Cerebellar nuclear complex (tissue), 1 donor: ENCODE measurements around the gene SHB.
"Not testable (repeated sequence)": the region's sequence is repeated elsewhere in the genome, so short reads cannot be mapped to it uniquely, and the experiment has no call there.

Experiments
- DNase-seq, 2 experiments: peaks; one replicate each; lab custom pipeline; 2025; lab: John Stamatoyannopoulos, UW

SHB gene

GRCh38 chr9:37902796-37903646 is 166.0 kb downstream of the SHB start:
- no peak for DNase-seq

DNA sequence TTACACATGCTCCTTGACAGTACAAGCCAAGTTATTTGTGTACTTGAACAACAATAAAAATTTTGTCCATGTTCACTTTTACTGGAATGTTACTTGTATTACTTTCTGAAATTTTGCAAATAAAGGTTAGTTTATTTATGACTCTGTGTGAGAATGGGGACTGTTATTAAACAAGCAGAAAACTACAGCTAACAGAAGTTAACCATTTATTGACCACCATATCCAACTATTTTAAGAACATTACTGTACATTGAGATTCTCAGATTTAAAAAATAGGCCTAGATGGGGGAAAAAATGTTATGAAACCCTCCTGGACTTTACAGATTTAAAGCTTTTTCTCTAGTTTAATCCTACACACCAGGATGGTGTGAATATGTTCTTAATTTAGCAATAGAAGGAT is 166.9 kb downstream of the SHB start:
- DNase-seq: no peak

GRCh38 chr9:37899041-37899440 is 170.0 kb downstream of the SHB start:
- no peak for DNase-seq

- DNase-seq: no peak
Observed at GRCh38 chr9:37897665-37898064, 171.4 kb downstream of the SHB start.

- no peak for DNase-seq
Observed at GRCh38 chr9:37892063-37892462, 177.0 kb downstream of the SHB start.

DNA sequence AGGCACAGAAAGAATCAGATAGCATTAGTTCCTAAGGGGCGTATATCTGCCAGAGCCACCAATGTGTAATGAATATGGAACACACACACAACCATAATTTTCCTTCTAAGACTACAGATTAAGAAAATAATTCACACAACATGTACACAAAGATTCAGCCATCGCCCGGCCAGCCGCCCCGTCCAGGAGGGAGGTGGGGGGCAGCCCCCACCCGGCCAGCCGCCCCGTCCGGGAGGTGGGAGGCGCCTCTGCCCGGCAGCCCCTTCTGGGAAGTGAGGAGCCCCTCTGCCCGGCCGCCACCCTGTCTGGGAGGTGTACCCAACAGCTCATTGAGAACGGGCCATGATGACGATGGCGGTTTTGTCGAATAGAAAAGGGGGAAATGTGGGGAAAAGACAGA is 178.0 kb downstream of the SHB start:
- not testable (repeated sequence) for DNase-seq

GRCh38 chr9:37889536-37889935 is 179.5 kb downstream of the SHB start:
- DNase-seq: no peak

- not testable (repeated sequence) for DNase-seq
Observed at GRCh38 chr9:37887977-37888583, 180.9 kb downstream of the SHB start.

DNA sequence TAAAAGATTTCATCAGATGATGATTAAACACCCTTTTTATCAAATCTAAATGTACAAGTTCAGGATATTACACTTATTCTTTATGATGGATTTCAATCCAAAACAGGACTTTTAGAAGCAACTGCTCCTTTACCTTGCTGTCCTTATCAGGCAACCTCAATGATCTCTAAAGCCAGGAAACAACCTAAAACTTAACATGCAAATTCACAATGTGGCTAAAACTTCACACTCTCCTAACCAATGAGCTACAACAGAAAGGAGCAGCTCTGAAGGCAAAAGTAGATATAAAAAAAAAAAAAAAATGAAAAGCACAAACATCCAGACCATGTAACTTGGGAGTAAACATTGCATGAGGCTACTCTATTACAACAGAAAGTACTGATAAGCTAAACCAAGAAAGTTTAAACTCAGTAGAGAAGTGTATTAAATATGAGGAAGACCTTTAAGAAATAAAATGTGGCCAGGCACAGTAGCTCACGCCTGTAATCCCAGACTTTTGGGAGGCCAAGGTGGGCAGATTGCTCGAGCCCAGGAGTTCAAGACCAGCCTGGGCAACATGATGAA is 188.0 kb downstream of the SHB start:
- DNase-seq: no peak

DNA sequence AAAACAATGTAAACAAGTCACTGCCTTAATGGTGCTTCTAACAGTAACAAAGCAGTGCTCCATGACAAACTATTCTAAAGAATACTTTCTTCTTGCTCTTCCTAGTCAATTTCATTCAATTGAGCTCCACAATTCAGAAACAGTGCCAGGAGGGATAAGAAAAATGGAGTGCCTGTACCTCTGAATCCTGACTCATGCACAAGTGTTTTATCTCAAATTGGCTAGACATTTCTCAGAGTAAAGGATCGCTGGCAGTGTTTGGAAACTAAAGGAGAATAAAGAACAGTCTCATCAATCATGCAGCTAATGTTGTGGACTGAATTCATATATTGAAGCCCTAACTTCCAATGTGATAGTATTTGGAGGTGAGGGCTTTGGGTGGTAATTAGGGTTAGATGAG is 192.7 kb downstream of the SHB start:
- no peak for DNase-seq

- no peak for DNase-seq
Observed at GRCh38 chr9:37873955-37874354, 195.1 kb downstream of the SHB start.

GRCh38 chr9:37870799-37871176 is 198.2 kb downstream of the SHB start:
- DNase-seq: no peak

DNA sequence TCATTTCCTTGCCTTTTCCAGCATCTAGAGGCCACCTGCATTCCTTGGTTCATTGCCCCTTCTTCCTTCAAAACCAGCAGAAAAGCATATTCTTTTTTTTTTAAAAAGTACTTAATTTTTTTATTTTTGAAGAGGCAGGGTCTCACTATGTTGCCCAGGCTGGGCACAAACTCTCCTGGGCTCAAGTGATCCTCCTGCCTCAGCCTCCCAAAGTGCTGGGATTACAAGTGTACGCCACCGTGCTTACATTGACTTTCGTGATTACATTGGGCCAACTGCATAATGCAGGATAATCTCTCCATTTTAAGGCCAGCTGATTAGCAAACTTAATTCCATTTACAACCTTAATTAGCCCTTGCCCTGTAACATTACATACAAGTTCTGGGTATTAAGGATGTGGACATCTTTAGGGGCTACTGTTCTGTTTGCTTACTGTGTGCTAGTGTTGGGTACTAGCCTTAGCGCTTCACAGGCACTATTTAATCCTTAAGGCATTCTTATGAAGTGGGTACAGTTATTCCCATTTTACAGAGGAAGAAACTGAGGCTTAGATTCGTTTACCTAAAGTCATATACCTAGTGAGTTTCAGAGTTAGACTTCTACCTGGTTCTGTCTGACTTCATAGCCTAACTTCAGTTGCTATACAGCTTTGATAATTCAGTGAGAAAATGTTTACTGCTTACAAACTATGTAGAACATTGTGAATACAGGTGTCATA is 198.8 kb downstream of the SHB start:
- no peak for DNase-seq
